Measurements from ENCODE around the gene MIP. TPM values are rescaled to one million over a fixed set of nuclear protein-coding genes. Genes with fewer than 3 reads are reported as not detected.
A peak's percentile ranks its signal among the peaks of the same experiment; 100 is the strongest.
"Not testable (repeated sequence)": the region's sequence is repeated elsewhere in the genome, so short reads cannot be mapped to it uniquely, and the experiment has no call there.

Gene MIP
- total RNA-seq, 1 experiment from 2014 or later = not detected

GRCh38 chr12:56468216-56469006 lies 14.0 kb upstream of the MIP start, which contains the start of gene SPRYD4:
SPRYD4 (plus strand) TSS chr12:56468578; CDS start chr12:56468592, 14 bp downstream.
- DNase-seq (ENCODE audit: low spot score) = peak; percentile 81

- no peak for DNase-seq (ENCODE audit: low spot score)
Measured at GRCh38 chr12:56462565-56462964, 8.1 kb upstream of the MIP start.

DNA sequence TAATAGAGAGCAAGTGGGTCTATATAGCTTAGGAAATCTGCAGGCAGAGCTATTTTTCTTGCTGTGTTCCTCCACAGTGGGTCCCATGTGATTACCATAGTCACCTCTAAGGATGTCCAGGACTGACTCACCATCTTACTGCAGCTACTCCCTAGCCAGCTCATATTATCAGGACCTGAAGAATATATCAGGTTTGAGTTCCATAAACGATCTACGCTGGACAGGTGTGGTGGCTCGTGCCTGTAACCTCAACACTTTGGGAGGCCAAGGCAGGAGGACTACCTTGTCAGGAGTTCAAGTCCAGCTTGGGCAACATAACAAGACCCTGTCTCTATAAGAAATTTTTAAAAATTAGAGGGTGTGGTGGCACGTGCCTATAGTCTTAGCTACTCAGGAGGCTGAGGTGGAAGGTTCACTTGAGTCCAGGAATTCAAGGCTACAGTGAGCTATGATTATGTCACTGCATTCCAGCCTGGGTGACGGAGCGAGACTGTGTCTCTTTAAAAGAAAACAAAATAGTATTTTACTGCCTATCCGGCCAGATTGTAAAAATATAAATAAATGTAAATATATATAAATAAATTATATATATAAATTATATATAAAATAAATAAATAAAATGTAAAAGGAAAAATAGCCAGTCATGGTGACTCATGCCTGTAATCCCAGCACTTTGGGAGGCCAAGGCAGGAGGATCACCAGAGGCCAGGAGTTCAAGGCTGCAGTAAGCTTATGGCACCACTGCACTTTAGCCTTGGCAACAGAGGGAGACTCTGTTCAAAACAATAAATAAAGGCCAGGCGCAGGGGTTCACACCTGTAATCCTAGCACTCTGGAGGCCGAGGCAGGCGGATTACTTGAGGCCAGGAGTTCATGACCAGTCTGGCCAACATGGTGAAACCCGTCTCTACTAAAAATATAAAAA lies 7.0 kb upstream of the MIP start:
- peak; percentile 63 for DNase-seq (ENCODE audit: low spot score)

DNA sequence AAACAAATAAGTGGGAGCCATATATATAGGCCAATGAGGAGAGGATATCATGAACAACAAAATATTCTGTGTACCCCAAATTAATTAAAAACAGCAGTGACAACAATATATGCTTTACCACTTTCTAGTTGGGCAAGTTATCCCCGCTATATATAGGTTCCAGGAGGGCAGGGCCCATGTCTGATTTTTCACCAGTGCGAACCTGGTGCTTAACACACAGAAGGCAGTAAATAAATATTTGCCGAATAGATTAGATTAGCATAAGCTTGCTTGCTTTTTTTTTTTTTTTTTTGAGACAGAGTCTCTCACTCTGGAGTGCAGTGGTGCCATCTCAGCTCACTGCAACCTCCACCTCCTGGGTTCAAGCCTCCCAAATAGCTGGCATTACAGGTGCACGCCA lies 3.4 kb upstream of the MIP start:
- DNase-seq (ENCODE audit: low spot score) = no peak

DNA sequence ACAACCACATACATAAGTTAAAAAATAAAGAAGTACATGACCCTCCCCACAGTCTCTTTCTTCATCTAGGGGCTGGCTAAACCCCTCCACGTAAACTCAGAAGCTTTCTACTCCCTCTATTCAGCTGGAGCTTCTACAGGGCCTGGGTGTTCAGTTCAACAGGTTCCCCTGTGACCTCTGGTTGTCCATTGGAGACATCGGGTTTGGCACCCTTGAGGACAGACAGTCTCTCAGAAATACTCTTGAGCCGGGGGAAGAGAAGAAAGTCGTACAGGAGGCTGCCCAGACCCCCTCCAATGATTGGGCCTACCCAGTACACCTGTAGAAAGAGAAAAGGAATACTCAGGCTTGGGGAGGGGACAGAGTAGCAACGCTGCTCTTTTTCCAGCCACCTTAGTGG lies 3.3 kb downstream of the MIP start:
- DNase-seq (ENCODE audit: low spot score) = no peak

DNA sequence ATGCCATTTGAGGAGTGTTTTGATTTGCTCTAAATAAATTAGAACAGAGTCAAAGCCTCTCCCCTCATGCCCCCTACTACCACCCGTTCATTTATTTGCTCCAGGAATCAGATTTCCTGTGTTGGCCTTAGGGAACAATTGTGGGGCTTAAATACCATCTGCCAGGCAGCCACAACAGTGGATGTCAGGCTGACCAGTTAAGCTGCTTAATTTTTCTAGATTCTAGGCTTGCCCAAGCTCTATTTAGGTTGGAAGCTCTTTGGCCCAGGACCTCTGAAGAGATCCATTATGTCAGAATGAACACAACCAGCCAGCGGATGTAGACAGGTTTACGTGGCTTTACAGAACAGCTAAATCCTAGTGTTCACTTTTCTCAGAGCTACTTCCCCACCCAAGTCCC lies 4.2 kb downstream of the MIP start:
- no peak for DNase-seq (ENCODE audit: low spot score)

- DNase-seq (ENCODE audit: low spot score) = no peak
Measured at GRCh38 chr12:56449622-56449984, 4.9 kb downstream of the MIP start.

GRCh38 chr12:56448860-56449621 lies 5.4 kb downstream of the MIP start, which contains the start of gene TIMELESS:
TIMELESS (minus strand) TSS chr12:56449426; CDS start chr12:56434170, 15,256 bp downstream.
- peak; percentile 76 for DNase-seq (ENCODE audit: low spot score)

GRCh38 chr12:56443208-56443607 lies 11.2 kb downstream of the MIP start:
- DNase-seq (ENCODE audit: low spot score) = not testable (repeated sequence)

GRCh38 chr12:56437430-56438176 lies 16.9 kb downstream of the MIP start:
- no peak for DNase-seq (ENCODE audit: low spot score)

GRCh38 chr12:56434828-56435227 lies 19.6 kb downstream of the MIP start:
- no peak for DNase-seq (ENCODE audit: low spot score)

DNA sequence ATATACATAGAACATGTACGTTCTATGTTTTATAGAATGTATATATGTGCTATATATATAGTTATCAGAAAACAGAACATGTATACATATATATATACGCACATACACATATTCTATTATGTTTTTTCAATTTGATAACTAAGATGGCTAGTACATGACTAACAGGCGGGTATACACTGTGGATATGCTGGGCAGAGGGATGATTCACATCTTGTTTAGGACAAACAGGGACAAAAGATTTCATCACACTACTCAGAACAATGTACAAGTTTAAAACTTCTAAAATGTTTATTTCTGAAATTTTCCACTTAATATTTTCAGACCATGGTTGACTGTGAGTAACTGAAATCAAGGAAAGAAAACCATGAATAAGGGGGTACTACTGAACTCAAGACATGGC lies 22.6 kb downstream of the MIP start:
- no peak for DNase-seq (ENCODE audit: low spot score)

GRCh38 chr12:56431288-56431687 lies 23.2 kb downstream of the MIP start:
- no peak for DNase-seq (ENCODE audit: low spot score)

- no peak for DNase-seq (ENCODE audit: low spot score)
Measured at GRCh38 chr12:56425940-56426438, 28.5 kb downstream of the MIP start.

DNA sequence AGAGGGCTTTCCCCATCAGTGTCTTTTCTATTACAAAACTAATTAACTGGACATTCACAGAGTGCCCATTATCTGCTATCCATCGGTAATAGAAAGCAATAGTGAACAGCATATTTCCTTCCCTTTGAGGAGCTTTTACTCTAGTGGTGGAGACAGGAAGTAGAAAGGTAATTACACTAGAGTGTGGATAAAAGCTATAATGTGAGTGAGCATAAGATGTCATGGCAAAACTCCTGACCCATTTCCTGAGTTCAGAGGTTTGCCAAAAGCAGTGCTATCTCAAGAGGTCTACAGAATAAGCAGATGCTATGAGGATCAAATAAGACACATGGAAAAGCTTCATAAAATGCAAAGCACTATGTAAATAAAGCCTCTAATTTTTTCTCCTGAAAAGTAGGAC lies 29.3 kb downstream of the MIP start:
- DNase-seq (ENCODE audit: low spot score) = no peak

DNA sequence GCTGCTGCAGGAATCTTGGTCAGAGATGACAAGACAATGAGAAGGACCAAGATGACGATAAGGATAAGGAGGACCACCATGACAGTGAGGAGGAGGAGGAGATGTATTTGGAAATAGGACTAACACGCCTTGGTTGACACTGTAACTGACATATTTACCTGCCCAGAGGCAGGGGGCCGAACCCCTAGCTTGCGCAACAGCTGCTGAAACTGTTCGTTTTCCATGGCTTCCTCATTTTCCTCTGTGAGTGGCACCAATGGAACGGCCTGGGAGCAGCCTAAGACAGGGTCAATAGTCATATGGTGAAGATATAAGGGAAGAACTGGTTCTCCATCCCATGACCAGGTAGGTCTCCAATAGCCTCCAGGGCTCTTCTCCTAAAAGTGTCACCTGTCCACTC lies 34.0 kb downstream of the MIP start:
- DNase-seq (ENCODE audit: low spot score) = no peak

GRCh38 chr12:56417739-56418138 lies 36.7 kb downstream of the MIP start:
- no peak for DNase-seq (ENCODE audit: low spot score)

DNA sequence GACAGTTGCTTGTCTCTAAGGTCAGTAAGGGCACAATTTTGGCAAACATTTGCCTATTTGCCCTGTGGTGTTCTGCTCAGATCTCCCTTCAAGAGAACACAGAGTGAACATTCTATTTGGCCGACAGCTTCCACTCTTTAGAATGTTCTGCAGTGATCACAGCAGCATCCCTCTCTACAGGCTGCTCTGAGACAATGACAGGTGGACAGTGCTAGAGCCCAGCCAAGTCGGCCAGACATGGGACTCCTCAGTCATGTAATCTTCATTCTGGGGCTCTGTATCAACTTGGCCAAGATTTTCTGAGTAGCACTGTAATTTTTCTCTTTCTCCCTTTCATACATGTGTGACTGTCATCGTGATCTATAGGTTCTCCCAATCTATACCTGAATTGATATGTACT lies 40.1 kb downstream of the MIP start:
- no peak for DNase-seq (ENCODE audit: low spot score)

DNA sequence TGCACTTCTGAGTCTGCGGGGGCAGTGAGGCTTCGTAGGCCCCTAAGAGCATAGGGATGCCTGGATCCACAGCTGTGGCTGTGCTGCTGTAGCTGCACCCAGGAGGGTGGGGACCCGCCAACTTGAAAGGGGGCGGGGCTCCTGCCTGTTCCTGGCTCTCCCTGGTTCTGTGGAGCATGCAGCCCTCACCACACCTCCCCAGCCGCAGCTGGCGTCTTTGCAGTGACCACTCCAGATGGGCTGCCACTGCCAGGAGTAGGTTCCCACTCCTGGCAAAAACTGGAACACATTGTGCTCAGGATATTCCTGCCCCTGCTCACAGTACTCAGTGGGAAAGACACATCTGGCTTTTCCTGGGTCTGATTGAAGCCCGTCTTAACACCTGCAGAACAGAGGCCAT lies 41.1 kb downstream of the MIP start:
- DNase-seq (ENCODE audit: low spot score) = no peak

GRCh38 chr12:56411781-56412639 lies 42.4 kb downstream of the MIP start:
- no peak for DNase-seq (ENCODE audit: low spot score)

All from A172 (cell line).